Activated naive CD8-positive, alpha-beta T cell treated with anti-CD3 and anti-CD28 coated beads, Interleukin-2, amount 50 U/mL, for 24 hours (primary cell): Measurements from ENCODE around the gene KCP.
"Not testable (repeated sequence)": the region's sequence is repeated elsewhere in the genome, so short reads cannot be mapped to it uniquely, and the experiment has no call there.

Source experiments
- ATAC-seq: fragments of 150-1000 bp; cut with Tn5 transposase; one replicate; pipeline ENCODE4 v1.10.0; 2021
- DNase-seq: peaks from one replicate; pipeline ENCODE4 v3.0.0; 2021
- H3K27ac Mint-ChIP-seq: one replicate; pipeline ENCODE4 v1.8.0; 2021; ENCODE audit warnings: mild to moderate bottlenecking, mixed read lengths
- H3K27me3 Mint-ChIP-seq: one replicate; pipeline ENCODE4 v1.8.0; 2021; ENCODE audit warnings: mixed read lengths
- H3K36me3 Mint-ChIP-seq: one replicate; pipeline ENCODE4 v1.8.0; 2021; ENCODE audit warnings: low read depth, mixed read lengths
- H3K4me1 Mint-ChIP-seq: one replicate; pipeline ENCODE4 v1.8.0; 2021; ENCODE audit warnings: mixed read lengths
- H3K4me3 Mint-ChIP-seq: one replicate; pipeline ENCODE4 v1.8.0; 2021; ENCODE audit warnings: mild to moderate bottlenecking, moderate library complexity, mixed read lengths
- H3K9me3 Mint-ChIP-seq: one replicate; pipeline ENCODE4 v1.8.0; 2021; ENCODE audit warnings: mixed read lengths

KCP gene

GRCh38 chr7:128910569-128910945, at the start of gene KCP:
Gene KCP, minus strand, starts transcription at chr7:128910709. Its CDS starts 33 bp downstream, at chr7:128910676.
- Mint-ChIP-seq H3K27me3 (peaks cover 47% of the 10 kb centered on the region), H3K4me3 (no peak within 1 kb of the TSS), H3K36me3 (no peaks in the 10 kb centered on the region), H3K4me1 (peaks cover 8% of the 10 kb centered on the region), H3K27ac (no peak within 1 kb of the TSS), H3K9me3 (no peaks in the 10 kb centered on the region)
- no peak for ATAC-seq
- no peak for DNase-seq

GRCh38 chr7:128959296-128959695, 48.8 kb upstream of the KCP start:
- Mint-ChIP-seq H3K4me1 (peaks cover 42% of the 10 kb centered on the region), H3K9me3 (no peaks in the 10 kb centered on the region), H3K27ac (no peak overlapping the region), H3K27me3 (no peaks in the 10 kb centered on the region), H3K4me3 (no peak overlapping the region), H3K36me3 (peaks cover 59% of the 10 kb centered on the region)
- ATAC-seq (no peak), DNase-seq (no peak)

GRCh38 chr7:128955981-128956380, 45.5 kb upstream of the KCP start:
- Mint-ChIP-seq H3K9me3 (no peaks in the 10 kb centered on the region), H3K36me3 (peaks cover 62% of the 10 kb centered on the region), H3K4me3 (no peak overlapping the region), H3K4me1 (peaks cover 17% of the 10 kb centered on the region), H3K27ac (no peak overlapping the region), H3K27me3 (no peaks in the 10 kb centered on the region)
- no peak for DNase-seq
- ATAC-seq, result no peak

- Mint-ChIP-seq H3K27ac (peak overlapping the region; percentile 20), H3K27me3 (no peaks in the 10 kb centered on the region), H3K4me3 (no peak overlapping the region), H3K36me3 (peaks cover 62% of the 10 kb centered on the region), H3K4me1 (peaks cover 16% of the 10 kb centered on the region), H3K9me3 (no peaks in the 10 kb centered on the region)
- no peak for ATAC-seq
- DNase-seq, result no peak
Measured at GRCh38 chr7:128954830-128955802, 44.6 kb upstream of the KCP start.

GRCh38 chr7:128954150-128954549, 43.6 kb upstream of the KCP start:
- DNase-seq, result no peak
- no peak overlapping the region for H3K27ac Mint-ChIP-seq
- H3K27me3 Mint-ChIP-seq, result no peaks in the 10 kb centered on the region
- no peak for ATAC-seq
- peaks cover 7% of the 10 kb centered on the region for H3K4me1 Mint-ChIP-seq
- no peak overlapping the region for H3K4me3 Mint-ChIP-seq
- peaks cover 53% of the 10 kb centered on the region for H3K36me3 Mint-ChIP-seq
- H3K9me3 Mint-ChIP-seq, result no peaks in the 10 kb centered on the region

GRCh38 chr7:128951296-128951695, 40.8 kb upstream of the KCP start:
- Mint-ChIP-seq H3K36me3 (peaks cover 31% of the 10 kb centered on the region), H3K27me3 (no peaks in the 10 kb centered on the region), H3K4me3 (no peak overlapping the region), H3K27ac (peak overlapping the region; percentile 13), H3K4me1 (peaks cover 5% of the 10 kb centered on the region), H3K9me3 (no peaks in the 10 kb centered on the region)
- ATAC-seq (no peak), DNase-seq (no peak)

GRCh38 chr7:128948976-128949760, 38.7 kb upstream of the KCP start:
- Mint-ChIP-seq H3K4me1 (peaks cover under 1% of the 10 kb centered on the region), H3K27me3 (no peaks in the 10 kb centered on the region), H3K9me3 (no peaks in the 10 kb centered on the region), H3K36me3 (peaks cover 19% of the 10 kb centered on the region), H3K4me3 (no peak overlapping the region), H3K27ac (no peak overlapping the region)
- ATAC-seq (no peak), DNase-seq (no peak)

GRCh38 chr7:128948312-128948973, 37.9 kb upstream of the KCP start:
- Mint-ChIP-seq H3K4me3 (no peak overlapping the region), H3K9me3 (no peaks in the 10 kb centered on the region), H3K4me1 (no peaks in the 10 kb centered on the region), H3K36me3 (peaks cover 17% of the 10 kb centered on the region), H3K27ac (peak overlapping the region; percentile 50), H3K27me3 (no peaks in the 10 kb centered on the region)
- DNase-seq (no peak), ATAC-seq (peak; percentile 7)

- Mint-ChIP-seq H3K36me3 (peaks cover 14% of the 10 kb centered on the region), H3K4me3 (no peak overlapping the region), H3K27me3 (no peaks in the 10 kb centered on the region), H3K9me3 (no peaks in the 10 kb centered on the region), H3K4me1 (no peaks in the 10 kb centered on the region), H3K27ac (peak overlapping the region; percentile 50)
- no peak for ATAC-seq
- no peak for DNase-seq
Measured at GRCh38 chr7:128947854-128948253, 37.3 kb upstream of the KCP start.

GRCh38 chr7:128946936-128947830, 36.7 kb upstream of the KCP start:
- H3K27me3 Mint-ChIP-seq, result no peaks in the 10 kb centered on the region
- no peaks in the 10 kb centered on the region for H3K9me3 Mint-ChIP-seq
- H3K27ac Mint-ChIP-seq, result no peak overlapping the region
- DNase-seq, result no peak
- ATAC-seq, result no peak
- peaks cover 8% of the 10 kb centered on the region for H3K36me3 Mint-ChIP-seq
- no peak overlapping the region for H3K4me3 Mint-ChIP-seq
- H3K4me1 Mint-ChIP-seq, result peaks cover 2% of the 10 kb centered on the region

- no peak for ATAC-seq
- Mint-ChIP-seq H3K9me3 (no peaks in the 10 kb centered on the region), H3K27ac (no peak overlapping the region), H3K27me3 (no peaks in the 10 kb centered on the region), H3K4me1 (peaks cover 8% of the 10 kb centered on the region), H3K36me3 (no peaks in the 10 kb centered on the region), H3K4me3 (no peak overlapping the region)
- no peak for DNase-seq
Measured at GRCh38 chr7:128945668-128946366, 35.3 kb upstream of the KCP start.

GRCh38 chr7:128944487-128945236, 34.2 kb upstream of the KCP start:
- H3K27ac Mint-ChIP-seq, result no peak overlapping the region
- no peaks in the 10 kb centered on the region for H3K36me3 Mint-ChIP-seq
- peaks cover 18% of the 10 kb centered on the region for H3K4me1 Mint-ChIP-seq
- ATAC-seq (no peak), DNase-seq (no peak)
- H3K4me3 Mint-ChIP-seq, result no peak overlapping the region
- no peaks in the 10 kb centered on the region for H3K27me3 Mint-ChIP-seq
- H3K9me3 Mint-ChIP-seq, result no peaks in the 10 kb centered on the region

GRCh38 chr7:128943251-128943650, 32.7 kb upstream of the KCP start:
- peaks cover 25% of the 10 kb centered on the region for H3K4me1 Mint-ChIP-seq
- not testable (repeated sequence) for ATAC-seq, H3K4me3 Mint-ChIP-seq

More at GRCh38 chr7:128943251-128943650, 32.7 kb upstream of the KCP start:
- DNase-seq, H3K36me3 Mint-ChIP-seq, H3K9me3 Mint-ChIP-seq, H3K27me3 Mint-ChIP-seq, H3K27ac Mint-ChIP-seq: not testable (repeated sequence)
